Skin of body (tissue), 2 donors: Measurements from ENCODE around the gene TLE6. TPM values are rescaled to one million over a fixed set of nuclear protein-coding genes. Genes with fewer than 3 reads are reported as not detected.
"Not testable (repeated sequence)": the region's sequence is repeated elsewhere in the genome, so short reads cannot be mapped to it uniquely, and the experiment has no call there.

Experiments used
- DNase-seq: peaks from one replicate; lab custom pipeline; 2025; lab: John Stamatoyannopoulos, UW
- total RNA-seq: library from RNA; depleted of rRNA; stranded (reverse); fragments of >200 nt; gene quantifications from one replicate; pipeline ENCODE4 v1.2.3, GENCODE V29; 2014

The TLE6 gene
- total RNA-seq, 1 donor from 2014 or later, result 0.79 TPM

DNA sequence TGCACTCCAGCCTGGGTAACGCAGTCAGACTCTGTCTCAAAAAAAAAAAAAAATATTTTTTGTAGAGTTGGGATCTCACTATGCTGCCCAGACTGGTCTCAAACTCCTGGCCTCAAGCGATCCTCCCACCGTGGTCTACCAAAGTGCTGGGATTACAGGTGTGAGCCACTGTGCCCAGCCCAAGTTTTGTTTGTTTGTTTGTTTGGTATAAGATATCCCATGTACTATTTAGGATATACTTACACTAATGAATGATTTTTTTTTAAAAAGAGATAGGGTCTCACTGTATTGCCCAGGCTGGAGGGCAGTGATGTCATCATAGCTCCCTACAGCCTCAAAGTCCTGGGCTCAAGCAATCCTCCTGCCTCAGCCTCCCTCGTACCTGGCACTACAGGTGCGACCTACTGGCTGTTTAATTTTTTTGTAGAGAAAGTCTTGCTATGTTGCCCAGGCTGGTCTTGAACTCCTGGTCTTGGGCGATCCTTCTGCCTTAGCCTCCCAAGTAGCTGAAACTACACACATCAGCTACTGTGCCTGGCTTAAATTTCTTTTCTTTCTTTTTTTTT is 24.0 kb downstream of the TLE6 start:
- no peak for DNase-seq

DNA sequence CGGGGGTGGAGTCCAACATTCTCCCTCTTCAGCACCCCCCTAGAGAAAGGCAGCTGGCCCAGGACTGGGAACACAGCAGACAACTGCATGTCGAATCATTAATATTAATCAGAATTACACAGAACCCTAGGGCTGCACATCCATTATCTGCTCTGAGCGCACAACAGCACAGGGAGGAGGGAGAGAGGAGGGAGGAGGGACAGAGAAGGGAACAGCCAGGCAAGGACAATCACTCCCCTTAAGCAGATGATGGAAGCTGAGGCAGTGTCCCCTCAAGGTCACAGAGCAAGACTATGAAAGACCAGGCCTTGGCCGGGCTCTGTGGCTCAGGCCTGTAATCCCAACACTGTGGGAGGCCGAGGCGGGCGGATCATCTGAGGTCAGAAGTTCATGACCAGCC is 25.7 kb downstream of the TLE6 start:
- no peak for DNase-seq

DNA sequence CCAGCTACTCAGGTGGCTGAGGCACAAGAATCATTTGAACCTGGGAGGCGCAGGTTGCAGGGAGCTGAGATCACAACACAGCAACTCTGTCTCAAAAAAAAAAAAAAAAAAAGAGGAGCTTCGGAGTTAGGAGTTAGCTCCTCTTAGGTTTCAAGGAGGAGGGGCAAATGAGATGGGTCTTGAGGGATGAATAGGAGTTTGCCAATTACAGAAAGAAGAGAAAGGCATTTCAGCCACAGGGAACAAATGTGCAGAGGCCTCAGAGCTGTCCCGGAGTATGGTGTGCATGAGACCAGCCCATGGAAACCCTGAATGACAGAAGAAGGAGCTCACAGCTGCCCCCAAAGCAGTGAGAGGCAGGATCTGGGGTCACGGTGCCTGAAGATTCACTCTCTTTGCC is 27.2 kb downstream of the TLE6 start:
- DNase-seq, result no peak

DNA sequence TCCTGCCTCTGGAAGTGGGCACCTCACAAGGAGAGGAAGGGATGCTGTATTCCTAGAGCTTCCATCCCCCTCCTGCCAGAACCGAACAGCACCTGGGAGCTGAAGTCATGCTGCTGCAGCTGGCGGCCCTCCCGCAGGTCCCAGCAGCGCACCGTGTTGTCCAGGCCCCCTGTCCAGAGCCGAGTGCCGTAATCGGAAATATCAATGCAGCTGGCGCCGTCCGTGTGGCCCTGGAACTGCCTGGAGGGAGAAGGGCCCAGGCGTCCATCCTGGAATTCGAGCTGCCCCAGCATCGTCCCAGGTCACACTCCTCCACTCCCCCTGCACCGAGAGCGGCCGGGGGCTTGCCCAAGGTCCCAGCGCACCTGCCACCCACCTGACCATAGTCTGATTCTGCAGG is 28.0 kb downstream of the TLE6 start:
- no peak for DNase-seq

DNA sequence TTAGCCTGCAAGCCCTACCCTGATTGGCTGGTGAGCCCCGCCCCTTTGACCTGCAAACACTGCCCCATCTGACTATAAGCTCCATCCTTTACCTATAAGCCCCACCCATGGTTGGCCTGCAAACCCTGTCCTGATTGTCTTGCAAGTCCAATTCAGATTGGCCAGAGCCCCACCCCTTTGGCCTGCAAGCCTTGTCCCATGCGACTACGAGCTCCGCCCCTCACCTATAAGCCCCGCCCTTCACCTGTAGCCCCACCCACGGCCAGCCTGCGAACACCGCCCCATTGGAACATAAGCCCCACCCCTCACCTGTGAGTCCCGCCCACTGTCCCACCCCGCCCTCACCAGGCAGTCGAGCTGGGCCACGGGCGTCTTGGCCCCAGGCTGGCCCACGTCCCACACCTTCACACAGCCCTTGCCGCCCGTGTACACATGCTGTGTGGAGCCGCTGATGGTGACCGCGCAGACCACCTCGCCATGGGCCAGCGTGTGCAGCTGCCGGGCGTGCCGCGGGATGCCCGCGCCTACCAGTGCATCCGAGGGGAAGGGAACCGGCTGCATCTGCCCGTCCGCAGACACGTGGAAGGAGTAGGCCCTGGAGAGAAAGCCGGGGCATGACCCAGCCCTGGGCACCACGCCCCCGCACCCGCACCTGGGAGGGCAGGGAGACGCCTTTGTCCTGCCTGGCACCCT is 28.9 kb downstream of the TLE6 start:
- DNase-seq, result no peak

DNA sequence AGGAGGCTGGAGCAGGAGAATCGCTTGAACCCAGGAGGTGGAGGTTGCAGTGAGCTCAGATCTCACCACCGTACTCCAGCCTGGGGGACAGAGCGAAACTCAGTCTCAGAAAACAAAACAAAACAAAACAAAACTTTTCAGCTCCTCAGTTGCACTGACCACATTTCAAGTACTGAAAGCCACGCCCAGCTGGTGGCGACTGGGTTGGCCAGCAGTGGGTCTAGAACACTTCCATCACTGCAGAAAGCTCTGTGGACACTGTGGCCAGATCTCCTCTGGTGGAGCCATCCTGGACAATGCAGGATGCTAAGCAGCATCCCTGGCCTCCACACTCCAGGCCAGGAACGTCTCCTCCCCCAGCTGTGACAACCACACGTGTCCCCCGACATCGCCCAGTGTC is 30.6 kb downstream of the TLE6 start:
- DNase-seq, result no peak

DNA sequence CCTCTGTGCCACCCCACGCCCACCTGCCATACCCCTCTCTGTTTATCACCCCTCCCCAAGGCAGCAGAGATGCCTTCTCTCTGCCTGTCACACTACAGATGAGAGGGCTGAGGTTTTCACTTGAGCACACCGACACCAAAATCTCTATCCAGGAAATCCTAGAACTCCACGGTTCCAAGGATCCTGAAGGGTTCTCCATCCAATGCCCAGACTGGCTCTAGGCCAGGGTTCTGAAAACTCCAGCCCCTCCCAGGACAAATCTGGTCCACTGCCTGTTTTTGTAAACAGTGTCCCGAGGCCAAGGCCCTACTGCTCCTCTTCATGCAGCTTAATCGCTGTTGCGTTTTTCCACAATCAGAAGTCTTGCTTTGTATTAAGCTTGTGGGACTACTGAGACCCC is 31.6 kb downstream of the TLE6 start:
- DNase-seq, result no peak

DNA sequence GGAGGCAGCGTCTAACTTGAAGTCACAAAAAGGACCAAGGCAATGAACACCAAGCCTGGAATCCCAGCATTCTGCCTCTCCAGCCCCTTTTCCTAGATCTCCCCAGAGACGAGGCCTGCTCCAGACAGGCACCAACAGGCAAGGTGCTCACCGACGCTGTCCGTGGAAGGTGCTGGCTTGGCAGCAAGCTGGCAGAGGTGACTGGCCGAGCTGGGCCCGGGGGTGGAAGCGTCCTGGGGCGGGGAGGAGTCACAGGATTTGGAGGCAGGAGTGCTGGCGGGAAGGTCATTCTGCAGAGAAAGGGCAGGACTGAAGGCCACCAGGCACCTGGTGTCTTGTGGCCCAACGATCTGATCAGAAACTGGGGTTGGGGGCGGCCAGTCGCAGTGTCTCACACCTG is 33.5 kb downstream of the TLE6 start:
- DNase-seq, result no peak

DNA sequence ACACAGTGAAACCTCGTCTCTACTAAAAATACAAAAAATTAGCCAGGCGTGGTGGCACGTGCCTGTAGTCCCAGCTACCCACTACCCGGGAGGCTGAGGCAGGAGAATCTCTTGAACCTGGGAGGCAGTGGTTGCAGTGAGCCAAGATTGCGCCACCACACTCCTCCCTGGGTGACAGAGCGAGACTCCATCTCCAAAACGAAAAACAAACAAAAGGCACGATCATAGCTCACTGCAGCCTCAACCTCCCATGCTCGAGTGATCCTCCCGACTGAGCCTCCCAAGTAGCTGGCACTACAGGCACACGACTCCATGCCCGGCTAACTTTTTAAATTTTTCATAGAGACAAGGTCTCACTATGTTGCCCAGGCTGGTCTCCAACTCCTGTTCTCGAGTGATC is 34.7 kb downstream of the TLE6 start:
- DNase-seq, result not testable (repeated sequence)

DNA sequence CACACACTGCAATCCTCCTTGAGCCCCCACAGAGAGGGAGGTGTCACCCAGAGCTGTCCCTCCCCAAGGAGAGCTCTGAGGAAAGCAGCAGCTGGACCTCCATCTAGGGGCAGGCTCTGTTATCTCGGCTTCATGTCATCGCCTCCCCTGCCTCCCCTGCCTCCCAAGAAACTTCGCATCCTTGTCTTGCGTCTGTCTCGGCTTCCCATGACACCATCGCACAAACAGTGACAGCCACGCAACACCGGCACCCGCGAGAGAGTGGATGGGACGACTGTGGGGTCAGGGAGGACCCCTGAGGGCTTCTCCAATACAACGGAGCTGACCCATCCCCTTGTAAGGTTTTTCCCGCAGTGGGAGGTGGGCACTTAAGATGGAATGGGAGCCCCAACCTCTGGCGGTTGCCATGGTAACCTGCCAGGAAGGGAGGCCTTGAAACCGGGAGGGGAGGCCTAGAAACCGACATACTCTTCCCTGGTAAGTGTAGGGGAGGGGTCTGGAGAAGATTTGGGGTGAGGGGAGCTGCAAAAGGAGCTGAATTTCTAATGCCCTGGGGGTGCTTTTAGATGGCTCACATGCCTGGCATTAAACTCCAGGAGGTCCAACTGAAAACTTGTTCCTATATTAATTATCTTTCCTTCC is 35.4 kb downstream of the TLE6 start:
- DNase-seq, result no peak

DNA sequence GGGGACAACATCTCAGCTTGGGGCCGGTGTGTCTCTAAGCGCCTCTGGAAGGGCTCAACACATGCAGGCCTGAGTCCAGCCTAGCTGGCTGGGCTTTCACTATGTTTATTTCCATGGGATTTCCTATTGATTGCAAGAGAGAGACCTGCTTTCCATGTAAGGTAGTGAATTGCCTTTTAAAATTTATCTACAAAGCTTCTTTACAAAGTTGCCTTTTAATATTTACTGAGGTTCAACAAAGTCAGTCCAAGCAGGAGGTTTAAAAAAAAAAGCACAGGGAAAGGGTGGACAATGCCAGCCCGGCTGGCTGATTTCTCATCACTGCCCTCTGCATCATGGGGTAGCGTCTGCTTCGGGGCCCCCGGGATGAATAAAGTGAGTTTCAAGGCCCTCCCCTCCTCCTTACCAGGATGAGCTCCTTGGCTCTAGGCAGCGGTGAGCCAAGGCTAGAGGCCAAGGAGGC is 35.9 kb downstream of the TLE6 start:
- DNase-seq, result no peak

DNA sequence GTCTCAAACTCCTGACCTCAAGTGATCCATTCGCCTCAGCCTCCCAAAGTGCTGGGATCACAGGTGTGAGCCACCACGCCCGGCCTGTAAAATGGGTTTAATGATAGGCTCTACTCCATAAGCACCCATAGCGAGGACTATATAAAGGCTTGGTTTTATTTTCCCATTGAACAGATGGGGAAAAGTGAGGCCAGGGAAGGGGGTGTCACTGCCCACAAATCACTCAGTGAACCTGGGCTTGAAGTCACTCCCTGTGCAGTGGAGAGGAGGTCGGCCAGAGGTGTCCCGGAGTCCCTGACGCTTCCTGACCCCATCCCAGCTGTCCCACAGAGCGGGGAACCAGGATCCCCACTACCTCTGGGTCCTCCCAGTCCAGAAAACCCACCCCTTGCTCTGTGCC is 36.8 kb downstream of the TLE6 start:
- no peak for DNase-seq

DNA sequence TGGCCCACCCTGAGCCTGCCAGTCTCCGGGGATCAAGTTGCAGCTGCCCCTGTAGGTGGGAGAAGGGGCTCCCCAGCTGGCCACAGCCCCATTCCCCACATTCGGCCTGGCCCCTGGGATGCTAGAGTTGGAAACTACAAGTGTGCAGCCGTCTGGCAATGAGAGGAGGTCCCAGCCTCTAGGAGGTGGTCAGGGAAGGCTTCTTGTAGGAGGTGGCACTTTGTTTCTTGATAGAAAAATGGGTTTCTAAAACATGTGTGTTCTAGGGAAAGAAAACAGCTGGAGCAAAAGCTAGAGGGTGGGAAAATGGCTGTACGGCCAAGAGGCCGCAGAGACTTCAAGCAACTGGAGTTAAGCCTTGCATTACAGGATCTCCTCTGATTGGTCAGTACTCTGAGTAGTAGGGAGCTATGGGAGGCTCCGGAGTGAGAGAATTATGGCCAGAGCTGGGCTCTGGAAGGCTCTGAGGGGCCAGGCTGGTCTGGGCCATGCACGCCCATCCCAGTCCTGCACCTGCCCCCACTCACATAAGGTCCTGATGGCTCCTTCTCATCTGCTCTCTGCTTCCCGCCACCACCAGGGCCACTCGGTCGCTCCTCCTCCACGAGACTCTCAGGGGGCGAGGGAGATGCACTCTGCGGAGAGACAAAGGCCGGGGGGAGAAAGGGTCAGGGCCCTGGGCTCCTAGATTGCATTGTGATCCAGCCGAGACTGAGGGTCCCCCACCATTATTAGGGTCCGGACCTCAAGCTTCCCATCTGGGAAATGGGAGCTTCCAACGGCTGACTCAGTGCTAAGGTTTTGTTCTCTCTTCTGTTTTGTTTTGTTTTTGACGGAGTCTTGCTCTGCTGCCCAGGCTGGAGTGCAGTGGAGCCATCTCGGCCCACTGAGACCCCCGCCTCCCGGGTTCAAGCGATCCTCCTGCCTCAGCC is 38.0 kb downstream of the TLE6 start:
- DNase-seq, result no peak

DNA sequence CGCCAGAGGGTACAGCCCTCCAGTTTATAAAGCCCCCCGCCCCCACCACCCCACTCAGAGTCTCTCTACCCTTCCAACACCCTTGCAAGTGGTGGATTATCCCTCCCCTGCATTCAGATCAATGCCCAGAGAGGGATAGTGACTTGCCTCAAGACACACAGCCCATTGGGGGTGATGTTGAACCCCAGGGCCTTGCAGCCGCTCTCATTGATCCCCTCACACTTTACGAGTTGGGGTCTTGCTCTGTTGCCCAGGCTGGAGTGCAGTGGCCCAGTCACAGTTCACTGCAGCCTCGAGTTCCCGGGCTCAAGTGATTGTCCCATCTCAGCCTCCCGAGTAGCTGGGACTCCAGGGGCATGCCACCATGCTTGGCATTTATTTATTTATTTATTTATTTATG is 40.6 kb downstream of the TLE6 start:
- no peak for DNase-seq

DNA sequence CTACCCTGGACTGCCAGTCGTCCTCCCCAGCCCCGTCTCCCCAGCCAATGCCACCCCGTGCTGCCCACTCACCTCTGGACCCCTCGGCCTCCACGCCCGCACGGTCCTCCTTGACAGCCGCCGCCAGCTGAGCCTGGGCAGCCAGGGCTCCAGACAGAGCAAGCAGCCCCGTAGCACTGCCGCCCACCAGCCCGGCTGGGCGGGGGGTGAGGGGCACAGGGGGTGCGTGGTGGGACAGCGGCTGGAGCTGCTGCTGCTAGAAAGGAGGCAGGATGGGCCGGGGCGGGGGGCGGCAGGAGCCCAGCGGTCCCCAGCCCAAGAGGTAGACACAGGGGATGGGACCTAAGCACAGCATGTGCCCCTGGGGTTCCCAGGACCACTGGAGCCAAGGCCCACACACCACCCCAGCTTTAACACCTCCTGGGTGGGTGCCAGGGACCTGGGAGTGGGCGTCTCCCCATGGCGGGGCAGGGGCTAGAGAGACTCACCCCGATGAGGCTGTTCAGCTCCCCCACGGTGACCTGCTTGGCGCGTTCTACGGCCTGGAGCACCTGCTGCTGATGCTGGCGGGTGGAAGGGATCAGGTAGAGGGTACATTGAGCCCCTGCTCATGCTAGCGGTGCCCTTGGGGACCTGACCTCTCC is 42.0 kb downstream of the TLE6 start:
- no peak for DNase-seq

DNA sequence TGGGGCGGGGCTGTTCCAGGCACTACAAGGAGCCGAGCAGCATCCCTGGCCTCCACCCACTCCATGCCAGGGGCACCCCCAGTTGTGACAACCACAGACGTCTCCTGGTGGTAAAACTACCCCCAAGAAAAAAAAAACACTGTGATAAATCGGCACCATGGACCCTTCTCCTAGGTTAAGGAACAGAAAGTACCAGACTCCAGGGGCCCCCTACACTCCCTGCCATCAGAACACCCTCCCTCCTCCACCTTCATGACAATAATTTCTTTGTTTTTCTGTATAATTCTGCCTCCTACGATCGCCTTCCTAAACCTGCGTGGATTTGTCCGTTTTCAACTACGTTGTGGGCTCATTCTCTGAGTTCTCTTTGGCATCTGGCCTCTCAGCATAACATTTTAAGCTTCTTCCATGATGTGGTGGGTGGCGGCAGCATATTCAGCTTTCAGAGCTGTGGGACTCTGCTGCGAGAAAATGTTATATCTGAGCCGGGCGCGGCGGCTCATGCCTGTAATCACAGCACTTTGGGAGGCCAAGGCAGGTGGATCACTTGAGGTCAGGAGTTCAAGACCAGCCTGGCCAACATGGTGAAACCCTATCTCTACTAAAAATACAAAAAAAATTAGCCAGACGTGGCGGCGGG is 43.1 kb downstream of the TLE6 start:
- no peak for DNase-seq

DNA sequence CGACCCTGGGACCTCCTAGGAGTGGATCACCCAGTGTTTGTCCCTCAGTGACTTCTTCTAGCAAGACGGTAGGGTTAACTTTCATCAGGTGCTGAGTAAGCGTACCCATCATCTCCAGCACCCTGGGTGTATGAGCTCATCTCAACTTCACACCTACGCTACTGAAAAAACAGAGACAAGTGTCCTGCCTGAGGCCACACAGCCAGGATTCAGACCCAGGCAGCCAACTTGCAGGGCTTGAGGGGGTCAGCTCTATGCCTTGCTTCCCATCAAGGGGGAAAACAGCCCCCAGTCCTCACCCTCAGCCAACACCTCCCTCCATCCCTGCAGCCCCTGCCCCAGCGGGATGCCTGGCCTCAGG is 47.1 kb downstream of the TLE6 start:
- DNase-seq, result no peak

DNA sequence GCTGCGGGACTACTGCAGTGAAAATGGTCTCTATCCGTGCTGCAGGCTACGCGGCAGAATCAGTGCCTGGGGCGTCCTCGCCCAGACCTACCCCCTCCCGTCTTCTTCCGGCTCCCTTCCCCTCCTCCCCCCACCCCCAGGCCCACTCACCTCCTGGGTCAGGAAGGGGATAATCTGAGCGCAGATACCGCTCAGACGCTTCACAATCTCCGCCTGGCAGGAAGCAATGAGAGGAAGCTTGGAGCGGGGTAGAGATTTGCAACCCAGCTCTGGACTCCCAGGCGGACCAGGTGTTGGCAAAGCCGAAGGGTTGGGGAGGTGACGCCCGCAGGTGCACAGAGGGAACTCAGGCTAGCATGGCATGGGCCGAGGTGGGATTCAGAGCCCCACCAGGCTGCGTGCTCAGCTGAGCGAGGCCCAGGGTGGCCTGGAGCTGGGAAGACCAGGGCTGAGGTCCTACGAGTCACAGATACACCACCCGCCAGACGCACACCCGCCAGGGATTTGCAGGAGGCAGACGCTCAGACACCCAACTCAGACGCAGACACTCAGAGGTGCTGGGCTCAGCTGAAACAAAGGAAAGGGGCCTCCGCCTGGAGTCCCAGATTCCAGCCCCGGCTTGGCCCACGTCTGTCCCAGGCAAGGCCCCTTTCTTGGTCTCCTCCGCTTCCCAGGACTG is 47.6 kb downstream of the TLE6 start:
- no peak for DNase-seq

DNA sequence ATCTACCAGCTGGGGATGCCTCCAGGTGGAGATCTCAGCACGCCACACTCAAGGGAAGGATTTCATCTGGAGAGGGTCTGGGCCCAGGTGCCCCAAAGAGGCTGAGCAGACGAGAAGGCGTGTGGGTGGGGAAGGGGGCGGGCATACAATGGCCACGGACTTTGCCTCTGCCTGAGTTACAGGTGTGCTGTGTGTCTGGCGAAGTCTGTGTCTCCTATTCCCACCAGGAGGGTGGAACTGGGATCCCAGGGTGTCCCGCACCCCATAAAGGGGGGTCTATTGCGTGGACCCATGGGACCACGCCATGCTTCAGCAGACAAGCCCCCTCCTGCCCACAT is 48.2 kb downstream of the TLE6 start:
- no peak for DNase-seq

DNA sequence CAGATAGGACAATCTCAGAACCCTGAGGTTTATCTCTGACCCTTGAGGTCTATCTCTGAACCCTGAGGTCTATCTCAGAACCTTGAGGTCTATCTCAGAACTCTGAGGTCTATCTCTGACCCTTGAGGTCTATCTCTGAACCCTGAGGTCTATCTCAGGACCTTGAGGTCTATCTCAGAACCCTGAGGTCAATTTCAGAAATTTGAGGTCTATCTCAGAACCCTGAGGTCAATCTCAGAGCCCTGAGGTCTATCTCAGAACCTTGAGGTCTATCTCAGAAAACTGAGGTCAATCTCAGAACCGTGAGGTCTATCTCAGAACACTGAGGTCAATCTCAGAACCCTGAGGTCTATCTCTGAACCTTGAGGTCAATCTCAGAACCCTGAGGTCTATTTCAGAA is 49.4 kb downstream of the TLE6 start:
- DNase-seq, result no peak

DNA sequence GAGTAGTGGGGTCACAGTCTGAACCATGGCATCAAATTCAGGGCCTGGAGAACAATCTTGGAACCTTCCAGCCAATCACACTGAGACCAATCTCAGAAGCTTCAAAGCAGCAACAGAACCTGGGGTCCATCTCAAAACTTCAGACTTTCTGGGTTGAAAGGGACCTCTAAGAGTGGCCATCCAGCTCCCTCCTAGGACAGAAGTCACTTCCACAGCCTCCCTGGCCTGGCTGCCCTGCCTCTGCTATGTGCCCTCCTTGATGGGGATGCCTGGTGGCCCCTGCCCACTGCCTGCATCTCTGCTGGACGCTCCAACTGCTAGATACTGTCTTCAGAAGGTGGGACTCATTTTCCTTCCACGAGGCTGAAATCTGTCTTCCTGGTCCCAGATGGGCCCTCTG is 49.9 kb downstream of the TLE6 start:
- no peak for DNase-seq
